ENCODE results near the gene CDKN2AIPNL. TPM values are rescaled to one million over a fixed set of nuclear protein-coding genes. Genes with fewer than 3 reads are reported as not detected.
A peak's percentile ranks its signal among the peaks of the same experiment; 100 is the strongest.

CDKN2AIPNL gene
- total and polyA plus RNA-seq, 2 of the 4 experiments (the other 2 are of a cell fraction), result 14.0 to 18.1 TPM

- Histone ChIP-seq H3K14ac (replicated peaks; ENCODE audit: low read depth, low read length) (0 out of 2 replicates have a peak overlapping the region, but pooled peaks have one; percentile 14), H2BK5ac (ENCODE audit: low read depth, low read length, poor library complexity, severe bottlenecking) (no peak overlapping the region), H2BK20ac (ENCODE audit: low read depth, low read length) (no peak overlapping the region), H3K27me3 (ENCODE audit: control insufficient read depth, insufficient read depth, low read length) (no peaks in the 10 kb centered on the region), H3K79me1 (ENCODE audit: low read depth in 1 of 2, low read length in 2 of 2) (no peaks in the 10 kb centered on the region), H3K4me2 (ENCODE audit: low read depth, low read length) (no peak overlapping the region), H3K9me3 (ENCODE audit: control insufficient read depth, insufficient read depth, low read length) (peaks cover 3% of the 10 kb centered on the region), H3K9ac (ENCODE audit: low read depth, low read length) (no peak overlapping the region), H3K4me3 (ENCODE audit: insufficient read depth, low read depth, low read length) (no peak overlapping the region), H3K9me1 (ENCODE audit: insufficient read depth, low read length) (0 out of 2 replicates have a peak, but pooled peaks cover 8% of the 10 kb centered on the region), H3K36me3 (ENCODE audit: control insufficient read depth, insufficient read depth, low read length) (no peaks in the 10 kb centered on the region), H4K91ac (ENCODE audit: insufficient read depth, low read depth, low read length) (no peak overlapping the region), H3K4me1 (ENCODE audit: control insufficient read depth, insufficient read depth, low read length) (peaks cover under 1% of the 10 kb centered on the region; the same call in 1 of the 2 replicates), H3K18ac (ENCODE audit: low read depth, low read length) (no peak overlapping the region), H4K20me1 (ENCODE audit: insufficient read depth, low read length) (no peaks in the 10 kb centered on the region), H3K27ac (ENCODE audit: insufficient read depth, low read length) (no peak overlapping the region), H3K56ac (ENCODE audit: extremely low read depth, insufficient read depth, low read length) (no peak overlapping the region), H2AK5ac (ENCODE audit: low read depth, low read length) (no peak overlapping the region), H4K8ac (ENCODE audit: low read depth in 2 of 2, low read length in 2 of 2) (no peak overlapping the region), H2AK9ac (replicated peaks; ENCODE audit: low read depth, low read length, poor library complexity) (no peak overlapping the region), H2BK15ac (ENCODE audit: low read depth, low read length) (no peak overlapping the region), H3K4ac (ENCODE audit: low read depth, low read length) (no peak overlapping the region; the same call in 1 of the 2 replicates), H3K23ac (ENCODE audit: low read depth, low read length) (no peak overlapping the region), H2AFZ (replicated peaks; ENCODE audit: low read length, poor library complexity) (peak overlapping the region; percentile 10), H4K5ac (ENCODE audit: low read depth, low read length) (no peak overlapping the region), H2BK120ac (ENCODE audit: low read depth, low read length) (no peak overlapping the region)
- TF ChIP-seq NFE2L2 (IDR thresholded peaks at IDR 0.05; ENCODE audit: low read depth, low read length) (no peak), POLR2A (IDR thresholded peaks at IDR 0.05; ENCODE audit: low read depth, low read length) (no peak), BHLHE40 (IDR thresholded peaks at IDR 0.05; ENCODE audit: low read depth, low read length) (no peak), MAFK (IDR thresholded peaks at IDR 0.05; ENCODE audit: low read depth, low read length) (no peak), SMC3 (IDR thresholded peaks at IDR 0.05; ENCODE audit: low read depth, low read length) (no peak), MXI1 (IDR thresholded peaks at IDR 0.05; ENCODE audit: borderline replicate concordance, low read depth, low read length) (no peak), RCOR1 (IDR thresholded peaks at IDR 0.05; ENCODE audit: insufficient replicate concordance, low read length) (no peak), FOS (IDR thresholded peaks at IDR 0.05; ENCODE audit: low read depth, low read length) (no peak), CEBPB (IDR thresholded peaks at IDR 0.05; ENCODE audit: low read depth, low read length) (no peak), RFX5 (IDR thresholded peaks at IDR 0.05; ENCODE audit: low read depth, low read length) (no peak), CTCF (conservative IDR thresholded peaks at IDR 0.05; ENCODE audit: low read depth, low read length) (no peak), USF2 (IDR thresholded peaks at IDR 0.05; ENCODE audit: low read depth, low read length) (no peak), ELK1 (IDR thresholded peaks at IDR 0.05; ENCODE audit: borderline replicate concordance, low read depth, low read length) (no peak)
- POLR2A ChIA-PET (ENCODE audit: unreplicated experiment), result no interaction called here
- intact Hi-C loops (cut with micrococcal nuclease), result no loop called here
- DNase-seq (no peak), ATAC-seq (ENCODE audit: low read depth) (no peak)
- CTCF ChIA-PET, result no interaction called here
- no TSS peak for BruUV-seq (replicated peaks)
- dilution Hi-C loops (cut with HindIII; ENCODE audit: low sequenced_read_pairs, unreplicated experiment), result no loop called here
- 94% methylated on average over 5 of the region's 8 CpGs; no CpG with 5 or more reads in 1 of the 2 experiments for WGBS, 2 experiments (ENCODE audit: extremely low coverage in 2 of 2, insufficient read length in 1 of 2)
- in situ Hi-C loops (cut with MboI; ENCODE audit: low sequenced_read_pairs), result no loop called here
Observed at GRCh38 chr5:134445856-134446818, 34.5 kb upstream of the CDKN2AIPNL start.
